Nucleus accumbens (tissue), 56 donors: ENCODE measurements around the gene GPALPP1.
"Not testable (repeated sequence)": the region's sequence is repeated elsewhere in the genome, so short reads cannot be mapped to it uniquely, and the experiment has no call there.

Experiments used
- DNase-seq, 56 donors: peaks; one replicate each; lab custom pipeline; 2025; lab: John Stamatoyannopoulos, UW

GPALPP1 gene

DNA sequence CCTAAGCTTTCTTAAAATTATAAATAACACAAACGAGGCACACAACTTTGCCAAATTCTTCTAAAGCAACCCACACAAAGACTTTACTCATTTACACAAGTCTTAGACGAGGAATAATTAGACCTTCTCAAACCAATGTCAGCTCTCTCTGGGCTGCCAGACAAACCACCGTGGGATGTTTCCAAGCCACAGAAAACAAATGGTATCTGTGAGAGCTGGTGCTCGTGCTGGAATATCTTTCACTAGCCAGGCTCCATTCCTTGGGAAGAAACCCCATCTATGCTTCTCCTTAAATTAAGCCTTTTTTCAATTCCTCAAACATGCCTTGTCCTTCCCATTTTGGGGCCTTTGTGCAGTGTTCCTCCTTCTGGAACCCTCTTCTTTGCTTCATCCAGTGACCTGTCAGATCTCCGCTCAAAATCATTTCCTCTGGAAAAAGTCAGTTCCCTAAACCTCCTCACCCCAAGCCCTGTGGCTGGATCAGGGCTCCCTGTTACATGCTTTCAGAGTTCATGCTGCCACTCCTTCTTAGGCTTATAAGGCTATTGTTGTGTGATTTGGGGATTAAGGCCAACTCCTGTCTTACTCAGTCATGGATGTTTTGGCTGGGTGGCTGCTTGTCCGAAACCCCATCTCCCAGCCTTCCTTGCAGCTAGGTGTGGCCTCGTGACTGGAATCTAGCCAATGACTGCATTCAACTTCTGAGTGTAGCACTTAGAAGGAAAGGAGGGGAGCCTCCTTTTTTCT lies 66.7 kb downstream of the GPALPP1 start:
- DNase-seq: peak in 32 of 56 donors; percentile 2 to 57 (median 32)

DNA sequence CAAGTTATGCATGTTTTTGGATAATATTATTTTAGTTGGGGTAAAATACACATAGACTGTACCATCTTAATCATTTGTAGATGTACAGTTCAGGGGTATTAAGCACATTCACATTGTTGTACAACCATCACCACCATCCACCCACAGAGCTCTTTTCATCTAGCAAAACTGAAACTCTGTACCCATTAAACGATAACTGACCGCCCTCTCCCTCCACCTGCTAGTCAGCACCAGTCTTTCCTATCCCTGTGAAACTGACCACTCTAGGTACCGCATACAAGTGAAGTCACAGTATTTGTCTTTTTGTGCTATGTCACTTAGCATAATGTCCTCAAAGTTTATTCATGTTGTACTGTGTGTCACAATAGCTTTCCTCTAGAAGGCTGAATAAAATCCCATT lies 70.7 kb downstream of the GPALPP1 start:
- DNase-seq: no peak

DNA sequence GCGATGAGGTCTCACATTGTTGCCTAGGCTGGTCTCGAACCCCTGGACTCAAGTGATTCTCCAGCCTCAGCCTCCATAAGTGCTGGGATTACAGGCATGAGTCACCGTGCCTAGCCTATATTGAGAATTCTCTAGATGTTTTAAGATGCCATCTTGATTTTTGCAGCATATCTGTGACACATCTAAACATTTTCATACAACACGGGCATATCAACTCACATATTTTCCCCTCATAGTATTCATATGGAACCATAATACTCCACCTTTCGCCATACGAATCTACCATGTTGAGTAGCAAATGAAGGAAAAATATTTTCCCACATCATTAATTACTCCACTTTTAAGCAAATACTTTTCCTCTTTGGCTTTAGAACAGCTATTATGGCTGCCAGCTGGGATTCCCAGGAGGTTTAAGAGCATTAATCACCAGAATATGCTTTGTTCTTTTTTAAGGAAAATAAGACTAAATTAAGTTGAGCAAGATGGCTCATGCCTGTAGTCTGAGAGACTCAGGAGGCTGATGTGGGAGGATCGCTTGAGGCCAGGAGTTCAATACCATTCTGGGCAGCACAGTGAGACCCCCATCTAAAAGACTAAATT lies 74.0 kb downstream of the GPALPP1 start:
- DNase-seq: no peak

DNA sequence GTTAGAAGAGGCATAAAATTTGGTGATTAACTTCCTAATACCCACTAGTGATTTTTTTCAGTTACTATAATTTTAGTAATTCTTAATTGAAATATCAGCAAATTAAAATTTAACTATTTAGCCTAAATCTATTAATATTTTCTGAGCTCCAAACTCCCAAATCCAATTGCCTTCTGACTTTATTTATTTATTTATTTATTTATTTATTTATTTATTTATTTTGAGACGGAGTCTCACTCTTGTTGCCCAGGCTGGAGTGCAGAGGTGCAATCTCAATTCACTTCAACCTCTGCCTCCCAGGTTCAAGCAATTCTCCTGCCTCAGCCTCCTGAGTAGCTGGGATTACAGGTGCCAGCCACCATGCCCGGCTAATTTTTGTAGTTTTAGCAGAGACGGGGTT lies 74.6 kb downstream of the GPALPP1 start:
- not testable (repeated sequence) for DNase-seq

DNA sequence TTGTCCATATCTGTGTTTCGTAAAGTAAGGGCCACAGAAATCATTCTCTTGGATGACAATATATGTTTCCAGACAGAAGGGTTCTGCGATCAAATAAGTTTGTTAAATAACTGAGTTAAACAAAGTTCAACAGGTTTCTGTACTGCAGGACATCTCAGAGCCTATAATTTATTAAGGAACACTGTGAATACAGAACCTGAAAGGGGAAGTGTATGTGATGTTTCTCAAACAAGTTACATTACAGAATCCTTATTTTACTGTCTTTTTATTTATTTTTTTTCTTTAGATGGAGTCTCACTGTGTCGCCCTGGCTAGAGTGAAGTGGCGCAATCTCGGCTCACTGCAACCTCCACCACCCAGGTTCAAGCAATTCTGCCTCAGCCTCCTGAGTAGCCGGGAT lies 75.6 kb downstream of the GPALPP1 start:
- no peak for DNase-seq

DNA sequence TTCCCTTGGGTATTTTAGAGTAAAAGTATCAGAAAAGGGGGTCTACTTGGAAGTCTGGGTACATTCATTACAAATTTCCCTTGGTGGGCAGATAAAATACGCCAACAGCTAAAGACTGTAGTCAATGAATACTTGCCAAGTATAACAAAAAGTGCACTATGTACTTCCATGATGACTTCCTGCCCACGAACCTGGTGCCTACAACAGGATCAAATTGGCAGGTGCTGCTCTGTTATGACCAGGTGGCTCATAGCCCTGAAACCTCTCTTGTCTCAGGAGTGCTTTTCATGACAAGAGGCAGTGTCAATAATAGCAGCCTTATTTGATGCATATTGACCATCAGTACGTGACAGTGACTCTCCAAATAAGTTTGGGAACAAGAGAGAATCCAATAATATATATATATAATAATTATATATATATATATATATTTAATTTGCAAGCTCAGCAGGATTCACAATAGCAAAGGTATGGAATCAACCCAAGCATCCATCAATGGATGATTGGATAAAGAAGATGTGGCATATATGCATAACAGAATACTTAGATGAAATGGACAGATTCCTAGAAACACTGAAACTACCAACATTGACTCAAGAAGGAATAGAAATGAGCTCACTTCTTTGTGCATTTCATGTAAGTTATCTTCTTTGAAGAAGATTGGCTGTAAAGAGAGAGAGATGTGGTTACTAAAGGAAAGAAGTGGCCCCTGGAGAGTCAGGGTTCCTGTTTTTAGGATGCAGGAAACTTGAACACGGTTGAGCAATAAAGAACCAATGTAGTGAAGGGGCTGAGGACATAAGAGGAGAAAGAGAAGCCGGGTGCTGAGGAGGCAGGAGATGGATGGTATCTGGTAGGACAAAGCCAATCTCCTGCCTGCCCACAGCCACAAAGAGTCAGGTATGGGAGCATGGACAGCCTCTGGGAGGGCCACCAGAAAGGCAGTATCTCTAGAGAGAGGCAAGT lies 79.0 kb downstream of the GPALPP1 start:
- no peak for DNase-seq

DNA sequence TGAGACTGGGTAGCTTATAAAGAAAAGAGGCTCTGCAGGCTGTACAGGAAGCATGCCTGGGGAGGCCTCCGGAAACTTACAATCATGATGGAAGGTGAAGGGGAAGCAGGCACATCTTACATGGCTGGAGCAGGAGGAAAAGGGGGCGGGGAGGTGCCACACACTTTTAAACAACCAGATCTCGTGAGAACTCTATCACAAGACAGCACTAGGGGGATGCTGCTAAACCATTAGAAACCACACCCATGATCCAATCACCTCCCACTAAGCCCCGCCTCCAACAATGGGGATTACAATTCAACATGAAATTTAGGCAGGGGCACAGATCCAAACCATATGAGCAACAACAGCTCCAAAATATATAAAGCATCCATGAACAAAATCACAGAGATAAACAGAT lies 84.5 kb downstream of the GPALPP1 start:
- no peak for DNase-seq

DNA sequence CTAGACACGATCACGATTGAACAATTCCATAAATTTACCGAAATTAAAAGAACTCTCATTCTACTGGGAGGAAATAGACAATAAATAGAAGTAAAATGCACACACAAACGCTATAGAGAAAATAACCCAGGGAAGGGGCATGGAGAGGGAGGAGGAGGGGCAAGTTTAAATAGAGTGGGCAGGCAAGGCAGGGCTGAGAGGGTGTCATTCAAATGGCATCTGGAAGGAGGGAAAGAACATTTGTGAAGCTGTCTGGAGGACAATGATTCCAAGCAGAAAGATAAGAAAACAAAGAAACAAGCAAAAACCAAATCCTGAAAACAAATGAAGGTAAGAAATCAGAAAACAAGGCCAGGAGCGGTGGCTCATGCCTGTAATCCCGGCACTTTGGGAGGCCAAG lies 85.4 kb downstream of the GPALPP1 start:
- DNase-seq: no peak

DNA sequence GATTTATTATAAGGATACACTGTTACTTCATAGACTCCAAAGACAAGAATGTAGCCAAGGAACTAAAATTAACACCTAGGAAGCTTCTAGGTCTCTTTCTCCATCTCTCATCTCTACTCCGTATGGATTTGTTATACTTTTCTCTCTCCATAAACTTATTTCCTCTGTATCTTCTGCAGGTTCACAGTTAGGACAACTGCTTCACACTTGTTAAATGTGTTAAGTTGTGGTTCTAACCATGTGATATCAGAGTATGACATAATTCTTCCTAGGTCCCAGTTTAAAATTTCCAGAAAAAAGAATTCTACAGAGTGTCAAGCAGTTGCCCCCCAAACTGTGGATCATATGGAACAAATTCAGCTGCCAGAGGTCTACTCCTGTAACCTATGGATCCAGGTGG lies 88.7 kb downstream of the GPALPP1 start:
- DNase-seq: no peak
